HG03575 (cell line): ENCODE measurements around the gene TMCO4.

Source experiments
- ATAC-seq: cut with Tn5 transposase; IDR thresholded peaks from one replicate; pipeline ENCODE4 v1.9.1; 2021; ENCODE audit not compliant: unreplicated experiment, insufficient number of reproducible peaks, low FRiP score; ENCODE audit errors: extremely low read depth

Gene TMCO4

GRCh38 chr1:19734056-19734455, 65.7 kb downstream of the TMCO4 start:
- no peak for ATAC-seq

DNA sequence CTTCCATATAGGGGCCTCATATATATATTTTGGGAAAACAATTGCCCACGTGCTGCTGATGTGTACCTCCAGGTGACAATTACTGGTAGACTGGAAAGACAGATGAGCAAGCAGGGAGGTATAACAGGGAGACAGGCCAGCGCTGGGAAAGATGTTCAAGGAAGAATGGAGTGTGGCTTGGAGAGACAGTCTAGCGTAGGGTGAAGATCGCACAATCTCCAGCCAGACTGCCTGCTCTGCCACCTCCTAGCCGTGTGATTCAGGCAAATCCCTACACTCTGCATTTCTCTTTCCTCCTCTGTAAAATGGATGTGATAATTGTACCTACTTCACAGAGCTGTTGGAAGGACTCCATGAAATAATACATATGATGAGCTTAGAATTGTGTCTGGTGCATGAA, 66.1 kb downstream of the TMCO4 start:
- ATAC-seq = no peak

DNA sequence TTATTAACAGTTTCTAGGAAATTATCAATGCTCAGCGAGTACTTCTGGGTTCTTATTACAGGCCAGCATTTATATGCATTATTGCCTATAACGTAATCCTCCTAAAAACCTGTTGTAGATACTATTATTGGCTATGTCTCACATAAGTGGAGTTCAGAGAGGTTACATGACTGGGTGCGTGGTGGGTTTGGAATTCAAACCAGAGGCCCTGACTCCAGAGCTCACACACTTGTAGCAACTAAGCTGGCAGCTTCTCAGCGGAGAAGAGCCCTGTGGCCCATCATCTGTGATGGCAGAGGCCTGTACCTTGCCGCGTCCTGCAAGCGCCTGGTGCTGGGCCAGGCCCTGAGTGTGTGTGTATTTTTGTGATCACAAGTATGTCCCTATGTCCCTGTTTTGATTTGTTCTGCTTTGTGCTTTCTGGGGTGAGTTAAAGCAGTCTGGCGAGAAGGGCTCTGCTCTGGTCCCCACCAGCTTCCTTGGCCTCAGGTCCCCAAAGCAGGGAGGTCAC, 68.3 kb downstream of the TMCO4 start:
- no peak for ATAC-seq

- no peak for ATAC-seq
Measured at GRCh38 chr1:19730793-19731192, 68.9 kb downstream of the TMCO4 start.

DNA sequence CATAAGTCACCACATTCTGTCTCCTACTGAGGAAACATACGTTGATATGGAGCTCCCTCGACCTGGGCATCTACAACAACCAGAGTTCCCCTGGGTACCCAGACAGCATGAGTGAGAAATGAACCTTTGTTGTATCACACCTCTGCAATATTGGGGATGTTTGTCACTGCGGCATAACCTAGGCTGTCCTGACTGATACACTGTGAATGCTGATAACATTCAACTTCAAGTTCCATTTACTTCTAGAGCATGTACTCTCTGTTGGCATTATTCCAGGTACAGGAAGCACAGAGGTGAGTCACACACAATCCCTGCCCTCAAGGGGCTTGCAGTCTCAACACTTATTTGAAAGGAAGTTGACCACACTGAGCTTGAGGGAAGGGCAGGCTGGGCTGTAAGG, 69.5 kb downstream of the TMCO4 start:
- no peak for ATAC-seq

GRCh38 chr1:19728413-19729145, 71.1 kb downstream of the TMCO4 start:
- no peak for ATAC-seq

DNA sequence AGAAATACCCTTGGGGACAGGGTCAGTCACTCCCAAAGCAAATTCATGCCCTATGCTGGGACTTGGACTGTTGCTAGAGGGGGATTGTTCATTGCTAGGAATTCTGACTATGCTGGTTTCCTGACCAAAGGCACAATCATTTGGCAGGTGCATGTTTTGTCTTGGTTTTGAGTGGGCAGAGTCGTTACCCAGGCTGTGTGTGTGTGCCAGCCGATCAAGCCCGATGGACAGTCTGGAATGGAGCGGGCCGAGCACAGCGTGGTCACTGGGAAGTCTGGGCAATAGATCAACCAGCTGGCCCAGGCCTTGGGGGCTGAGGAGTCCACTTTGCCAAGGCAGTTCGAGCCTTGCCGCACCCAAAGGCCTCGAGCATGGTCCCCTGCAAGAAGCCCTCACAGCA, 74.1 kb downstream of the TMCO4 start:
- ATAC-seq = no peak

GRCh38 chr1:19723874-19724273, 75.8 kb downstream of the TMCO4 start:
- ATAC-seq = no peak

GRCh38 chr1:19720973-19721372, 78.7 kb downstream of the TMCO4 start:
- no peak for ATAC-seq

DNA sequence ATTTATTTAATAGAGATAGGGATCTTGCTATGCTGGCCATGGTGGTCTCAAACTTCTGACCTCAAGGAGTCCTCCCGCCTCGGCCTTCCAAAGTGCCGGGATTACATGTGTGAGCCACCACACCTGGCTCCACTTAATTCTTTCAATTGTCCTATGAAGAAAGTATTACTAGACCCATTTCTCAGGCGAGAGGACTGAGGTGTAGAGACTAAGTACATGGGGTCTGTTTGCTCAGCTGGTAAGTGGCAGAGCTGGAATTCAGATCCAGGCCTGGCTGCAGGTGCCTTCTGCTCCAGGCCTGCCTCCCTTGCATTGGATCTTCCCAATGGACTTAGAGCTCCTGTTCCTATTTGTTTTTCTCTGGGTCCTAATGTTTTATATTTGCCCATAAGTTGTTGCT, 79.5 kb downstream of the TMCO4 start:
- no peak for ATAC-seq

DNA sequence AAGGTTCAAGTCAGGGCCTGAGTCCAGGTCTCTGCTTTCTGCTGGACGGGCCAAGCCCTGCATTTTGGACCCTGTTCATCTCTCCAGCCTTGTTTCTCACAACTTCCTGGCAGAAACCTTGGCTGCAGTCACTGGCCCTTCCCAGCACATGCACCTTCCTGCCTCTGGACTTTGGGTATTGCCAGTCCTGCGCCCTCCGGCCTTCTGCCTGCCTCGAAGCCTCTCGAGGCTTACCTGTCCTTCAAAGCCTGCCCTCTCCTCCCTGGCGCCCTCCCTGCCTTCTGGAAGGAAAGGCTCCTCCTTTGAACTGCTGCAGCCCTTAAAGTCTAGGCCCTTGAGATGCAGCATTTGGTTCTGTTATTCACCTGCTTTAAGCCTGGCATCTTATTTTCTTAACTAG, 82.2 kb downstream of the TMCO4 start:
- ATAC-seq = no peak

DNA sequence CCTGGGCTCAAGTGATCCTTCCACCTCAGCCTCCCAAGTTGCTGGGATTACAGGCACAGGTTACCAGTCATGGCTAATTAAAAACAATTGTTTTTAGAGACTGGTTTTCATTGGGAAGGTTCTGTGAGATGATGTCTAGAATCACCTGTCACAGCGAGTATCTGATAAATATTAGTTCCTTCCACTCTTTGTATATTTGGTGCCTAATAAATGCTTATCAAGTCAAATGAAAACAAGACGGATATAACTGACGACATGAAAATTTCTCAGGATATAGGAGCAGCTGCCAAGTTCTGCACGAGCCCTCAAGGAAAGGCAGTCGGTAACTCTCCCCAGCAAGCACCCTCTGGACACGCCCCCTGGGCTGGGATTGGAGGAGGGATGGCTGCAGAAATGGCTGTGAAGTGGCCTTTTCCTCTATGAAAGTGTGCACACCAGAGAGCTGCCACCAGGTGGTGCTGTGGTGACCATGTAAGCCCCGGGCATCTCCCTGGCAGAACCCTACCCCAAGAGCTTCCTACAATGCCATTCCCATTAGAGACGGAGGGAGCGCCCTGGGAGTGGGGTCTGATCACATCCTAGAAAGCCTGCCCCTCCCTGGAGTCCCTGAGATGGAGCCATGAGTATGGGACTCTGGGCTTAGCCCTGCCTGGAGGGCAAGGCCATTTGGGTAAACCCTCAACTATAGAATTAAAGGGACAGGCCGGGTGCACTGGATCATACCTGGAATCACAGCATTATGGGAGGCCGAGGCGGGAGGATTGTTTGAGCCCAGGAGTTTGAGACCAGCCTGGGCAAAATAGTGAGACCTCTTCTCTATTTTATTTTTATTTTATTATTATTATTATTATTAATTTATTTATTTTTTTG, 84.1 kb downstream of the TMCO4 start:
- no peak for ATAC-seq

DNA sequence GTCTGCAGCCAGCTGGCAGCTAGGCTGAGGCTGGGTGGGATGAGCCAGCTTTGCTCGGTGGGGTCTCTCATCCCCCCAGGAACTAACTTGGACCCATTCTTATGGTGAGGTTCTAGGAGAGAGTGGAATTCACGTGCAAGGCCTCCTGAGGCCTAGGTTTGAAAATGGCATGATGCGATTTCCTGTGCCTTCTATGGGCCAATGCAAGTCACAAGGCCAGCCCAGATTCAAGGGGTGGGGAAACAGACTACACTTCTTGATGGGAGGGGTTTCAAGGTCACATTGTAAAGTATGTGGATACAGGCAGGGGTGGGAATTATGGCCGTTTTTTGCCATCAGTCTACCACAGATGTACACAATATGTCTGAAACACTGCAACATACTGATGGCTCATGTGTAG, 86.8 kb downstream of the TMCO4 start:
- ATAC-seq = no peak

- no peak for ATAC-seq
Measured at GRCh38 chr1:19710825-19711611, 88.7 kb downstream of the TMCO4 start.

- no peak for ATAC-seq
Measured at GRCh38 chr1:19709260-19709793, 90.4 kb downstream of the TMCO4 start.

DNA sequence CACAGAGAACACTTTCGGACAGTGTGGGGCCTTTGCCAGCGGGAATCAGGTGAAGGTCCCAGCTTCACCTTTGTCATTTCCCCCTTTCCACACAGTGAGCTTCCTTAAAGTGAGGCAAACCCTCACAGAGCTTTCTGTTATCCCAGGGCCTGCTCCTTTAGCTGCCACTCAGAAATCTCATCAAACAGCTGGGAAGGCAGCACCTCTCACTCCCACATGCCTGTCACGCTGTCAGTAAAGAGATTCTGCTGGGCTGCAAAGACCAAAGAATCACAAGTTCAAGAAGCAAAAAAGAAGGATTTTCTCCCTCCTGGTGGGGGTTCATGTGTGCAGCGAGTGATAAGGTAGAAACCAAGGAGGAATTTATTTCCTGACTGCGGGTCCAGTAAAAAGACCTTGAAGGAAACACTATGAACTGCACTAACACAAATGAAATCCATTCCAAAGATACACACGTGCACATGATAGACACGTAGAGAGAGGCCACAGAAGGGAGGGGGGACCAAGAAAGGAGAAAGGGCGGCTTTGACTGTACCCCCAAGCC, 91.1 kb downstream of the TMCO4 start:
- no peak for ATAC-seq

GRCh38 chr1:19706136-19706535, 93.6 kb downstream of the TMCO4 start:
- ATAC-seq = no peak

GRCh38 chr1:19705464-19705863, 94.3 kb downstream of the TMCO4 start:
- no peak for ATAC-seq
